ENCODE data around the gene BTN3A1. TPM values are rescaled to one million over a fixed set of nuclear protein-coding genes. Genes with fewer than 3 reads are reported as not detected.

The BTN3A1 gene
- total and polyA plus RNA-seq, 2 donors (not counting 1 experiment from before 2014, with no cell fraction given): 31.6 to 42.9 TPM

DNA sequence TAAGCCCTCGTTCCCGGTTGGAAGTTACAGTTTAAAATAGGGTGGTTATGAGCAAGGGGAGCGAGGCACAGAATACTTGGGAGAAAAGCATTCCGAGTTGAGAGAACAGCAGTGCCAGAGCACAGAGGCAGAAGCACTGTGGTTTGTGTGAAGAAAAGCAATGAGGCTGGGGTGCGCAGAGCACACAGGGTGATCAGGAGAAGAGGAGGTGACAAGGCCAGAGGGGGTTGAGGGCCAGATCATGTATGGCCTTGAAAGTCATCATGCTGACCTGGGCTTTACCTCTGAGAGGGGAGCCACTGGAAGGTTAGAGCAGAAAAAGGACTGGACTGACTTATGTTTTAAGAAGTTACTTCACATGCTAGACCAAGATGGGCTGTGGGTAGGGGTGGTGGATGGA lies 40.5 kb upstream of the BTN3A1 start:
- TF ChIP-seq, protein P1, sequence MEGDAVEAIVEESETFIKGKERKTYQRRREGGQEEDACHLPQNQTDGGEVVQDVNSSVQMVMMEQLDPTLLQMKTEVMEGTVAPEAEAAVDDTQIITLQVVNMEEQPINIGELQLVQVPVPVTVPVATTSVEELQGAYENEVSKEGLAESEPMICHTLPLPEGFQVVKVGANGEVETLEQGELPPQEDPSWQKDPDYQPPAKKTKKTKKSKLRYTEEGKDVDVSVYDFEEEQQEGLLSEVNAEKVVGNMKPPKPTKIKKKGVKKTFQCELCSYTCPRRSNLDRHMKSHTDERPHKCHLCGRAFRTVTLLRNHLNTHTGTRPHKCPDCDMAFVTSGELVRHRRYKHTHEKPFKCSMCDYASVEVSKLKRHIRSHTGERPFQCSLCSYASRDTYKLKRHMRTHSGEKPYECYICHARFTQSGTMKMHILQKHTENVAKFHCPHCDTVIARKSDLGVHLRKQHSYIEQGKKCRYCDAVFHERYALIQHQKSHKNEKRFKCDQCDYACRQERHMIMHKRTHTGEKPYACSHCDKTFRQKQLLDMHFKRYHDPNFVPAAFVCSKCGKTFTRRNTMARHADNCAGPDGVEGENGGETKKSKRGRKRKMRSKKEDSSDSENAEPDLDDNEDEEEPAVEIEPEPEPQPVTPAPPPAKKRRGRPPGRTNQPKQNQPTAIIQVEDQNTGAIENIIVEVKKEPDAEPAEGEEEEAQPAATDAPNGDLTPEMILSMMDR (conservative IDR thresholded peaks at IDR 0.05 in 1 of 2, IDR thresholded peaks at IDR 0.05 in 1 of 2; ENCODE audit: low read depth in 1 of 2, low read length in 2 of 2): no peak
- TF ChIP-seq EZH2 (IDR thresholded peaks at IDR 0.05; ENCODE audit: low read length, missing control alignments): no peak
- Histone ChIP-seq H3K9ac (ENCODE audit: insufficient read depth, low read length) (no peak overlapping the region), H3K4me1 (ENCODE audit: control insufficient read depth, extremely low read depth, insufficient read depth, low read length) (peaks cover 5% of the 10 kb centered on the region), H3K27me3 (ENCODE audit: control insufficient read depth, insufficient read depth, low read length) (no peaks in the 10 kb centered on the region), H3K4me3 (replicated peaks in 1 of 4; ENCODE audit: control extremely low read depth in 1 of 4, insufficient read depth in 1 of 4, low read depth in 3 of 4, low read length in 4 of 4) (no peak overlapping the region), H4K20me1 (ENCODE audit: control insufficient read depth, extremely low read depth, insufficient read depth, low read length) (no peaks in the 10 kb centered on the region), H3K4me2 (ENCODE audit: extremely low read depth, insufficient read depth, low read length) (no peak overlapping the region), H3K79me2 (ENCODE audit: control insufficient read depth, insufficient read depth, low read length) (no peaks in the 10 kb centered on the region), H3K9me3 (ENCODE audit: control insufficient read depth, insufficient read depth, low read depth, low read length) (no peaks in the 10 kb centered on the region), H3K27ac (ENCODE audit: insufficient read depth, low read length) (no peak overlapping the region), H2AFZ (ENCODE audit: low read length) (no peak overlapping the region), H3K36me3 (ENCODE audit: control insufficient read depth, insufficient read depth, low read length) (no peaks in the 10 kb centered on the region)
- no peak for DNase-seq (ENCODE audit: low read depth in 2 of 2)

DNA sequence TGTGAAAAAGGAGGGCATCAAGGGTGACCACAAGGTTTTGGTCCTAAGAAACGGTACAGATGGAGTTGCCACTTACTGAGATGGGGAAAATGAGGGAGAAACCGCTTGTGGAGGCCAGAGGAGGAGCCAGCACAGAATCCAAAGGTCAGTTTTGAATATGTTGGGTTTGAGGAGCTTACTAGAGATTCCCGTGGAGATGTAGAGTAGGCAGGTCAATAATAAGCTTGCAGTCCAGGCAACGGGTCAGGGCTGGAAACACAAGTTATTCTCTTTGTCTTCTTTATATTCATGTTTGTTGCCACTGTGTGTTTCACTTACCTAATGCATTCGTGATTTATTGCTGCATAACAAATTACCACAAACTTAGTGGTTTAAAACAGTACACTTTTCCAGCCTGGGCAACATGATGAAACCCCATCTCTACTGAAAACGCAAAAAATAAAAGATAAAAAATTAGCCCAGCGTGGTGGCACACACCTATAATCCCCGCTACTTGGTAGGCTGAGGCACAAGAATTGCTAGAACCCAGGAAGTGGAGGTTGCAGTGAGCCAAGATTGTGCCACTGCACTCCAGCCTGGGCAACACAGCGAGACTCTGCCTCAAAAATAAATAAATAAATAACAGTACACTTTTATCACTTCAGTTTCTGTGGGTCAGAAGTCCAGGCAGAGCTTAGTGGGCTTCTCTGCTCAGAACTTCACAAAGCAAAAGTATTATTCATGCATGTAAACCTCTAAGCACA lies 39.8 kb upstream of the BTN3A1 start:
- H3K4me2 ChIP-seq (ENCODE audit: extremely low read depth, insufficient read depth, low read length): no peak overlapping the region
- no peak overlapping the region for H3K4me3 ChIP-seq (replicated peaks in 1 of 4; ENCODE audit: control extremely low read depth in 1 of 4, insufficient read depth in 1 of 4, low read depth in 3 of 4, low read length in 4 of 4)
- H3K79me2 ChIP-seq (ENCODE audit: control insufficient read depth, insufficient read depth, low read length): no peaks in the 10 kb centered on the region
- peaks cover 5% of the 10 kb centered on the region for H3K4me1 ChIP-seq (ENCODE audit: control insufficient read depth, extremely low read depth, insufficient read depth, low read length)
- no peak for DNase-seq (ENCODE audit: low read depth in 2 of 2)
- H3K27me3 ChIP-seq (ENCODE audit: control insufficient read depth, insufficient read depth, low read length): no peaks in the 10 kb centered on the region
- H4K20me1 ChIP-seq (ENCODE audit: control insufficient read depth, extremely low read depth, insufficient read depth, low read length): no peaks in the 10 kb centered on the region
- no peaks in the 10 kb centered on the region for H3K36me3 ChIP-seq (ENCODE audit: control insufficient read depth, insufficient read depth, low read length)
- H2AFZ ChIP-seq (ENCODE audit: low read length): no peak overlapping the region
- no peak overlapping the region for H3K9ac ChIP-seq (ENCODE audit: insufficient read depth, low read length)
- no peak for TF ChIP-seq EZH2 (IDR thresholded peaks at IDR 0.05; ENCODE audit: low read length, missing control alignments)
- TF ChIP-seq, protein P1 (conservative IDR thresholded peaks at IDR 0.05 in 1 of 2, IDR thresholded peaks at IDR 0.05 in 1 of 2; ENCODE audit: low read depth in 1 of 2, low read length in 2 of 2): no peak
- no peaks in the 10 kb centered on the region for H3K9me3 ChIP-seq (ENCODE audit: control insufficient read depth, insufficient read depth, low read depth, low read length)
- no peak overlapping the region for H3K27ac ChIP-seq (ENCODE audit: insufficient read depth, low read length)

DNA sequence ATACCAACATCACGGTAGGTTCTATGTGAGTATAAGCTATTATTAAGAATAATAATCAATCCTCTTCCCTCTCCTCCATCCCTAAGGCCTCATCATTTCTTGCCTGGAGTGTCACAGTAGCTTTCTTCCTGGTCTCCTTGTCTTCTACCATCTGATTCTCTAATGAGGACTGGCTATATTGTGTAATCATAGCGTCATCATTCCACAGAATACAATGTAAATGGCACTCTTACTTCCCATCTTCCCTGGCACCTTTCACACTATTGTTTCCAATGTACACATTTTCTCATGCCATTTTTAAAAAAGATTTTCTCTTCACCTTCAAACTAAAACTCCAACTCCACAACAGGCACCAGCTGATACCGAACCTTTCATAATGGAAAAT lies 39.2 kb upstream of the BTN3A1 start:
- no peak for DNase-seq (ENCODE audit: low read depth in 2 of 2)
- Histone ChIP-seq H2AFZ (ENCODE audit: low read length) (no peak overlapping the region), H3K9ac (ENCODE audit: insufficient read depth, low read length) (no peak overlapping the region)

More for the DNA sequence above, 39.2 kb upstream of the BTN3A1 start:
- TF ChIP-seq, protein P1 (conservative IDR thresholded peaks at IDR 0.05 in 1 of 2, IDR thresholded peaks at IDR 0.05 in 1 of 2; ENCODE audit: low read depth in 1 of 2, low read length in 2 of 2): no peak
- no peak for TF ChIP-seq EZH2 (IDR thresholded peaks at IDR 0.05; ENCODE audit: low read length, missing control alignments)
- Histone ChIP-seq H3K4me2 (ENCODE audit: extremely low read depth, insufficient read depth, low read length) (no peak overlapping the region), H3K27ac (ENCODE audit: insufficient read depth, low read length) (no peak overlapping the region), H3K9me3 (ENCODE audit: control insufficient read depth, insufficient read depth, low read depth, low read length) (no peaks in the 10 kb centered on the region), H3K4me3 (replicated peaks in 1 of 4; ENCODE audit: control extremely low read depth in 1 of 4, insufficient read depth in 1 of 4, low read depth in 3 of 4, low read length in 4 of 4) (no peak overlapping the region), H3K27me3 (ENCODE audit: control insufficient read depth, insufficient read depth, low read length) (no peaks in the 10 kb centered on the region), H3K4me1 (ENCODE audit: control insufficient read depth, extremely low read depth, insufficient read depth, low read length) (peaks cover 5% of the 10 kb centered on the region), H3K36me3 (ENCODE audit: control insufficient read depth, insufficient read depth, low read length) (no peaks in the 10 kb centered on the region), H4K20me1 (ENCODE audit: control insufficient read depth, extremely low read depth, insufficient read depth, low read length) (no peaks in the 10 kb centered on the region), H3K79me2 (ENCODE audit: control insufficient read depth, insufficient read depth, low read length) (no peaks in the 10 kb centered on the region)

All from fibroblast of lung (primary cell).